ENCODE data around the gene MYO1B. TPM values are rescaled to one million over a fixed set of nuclear protein-coding genes. Genes with fewer than 3 reads are reported as not detected.

Gene MYO1B
- total RNA-seq, 1 experiment from 2014 or later: 43.2 TPM

GRCh38 chr2:191228333-191228732, 16.9 kb upstream of the MYO1B start:
- no peak overlapping the region for H3K27ac ChIP-seq (ENCODE audit: insufficient read length, low read depth, low read length)
- DNase-seq: no peak
- no peaks in the 10 kb centered on the region for H3K36me3 Mint-ChIP-seq (ENCODE audit: insufficient read depth in 1 of 3, low read depth in 3 of 3)
- H3K4me2 ChIP-seq (ENCODE audit: insufficient read depth, insufficient read length, low read length): no peak overlapping the region
- H3K23me2 ChIP-seq (ENCODE audit: insufficient read length, low read depth, low read length, poor library complexity, severe bottlenecking): no peaks in the 10 kb centered on the region
- no peak overlapping the region for H3K14ac ChIP-seq (ENCODE audit: insufficient read depth, low read length)
- H3K4me1 Mint-ChIP-seq: peaks cover 17 to 28% of the 10 kb centered on the region in 2 experiments
- no peak overlapping the region for H2AK5ac ChIP-seq (ENCODE audit: insufficient read length, low read length)
- H3K23ac ChIP-seq (ENCODE audit: insufficient read length, low read depth, low read length): no peak overlapping the region
- no CpG with 5 or more reads among the region's 2 CpGs for WGBS (ENCODE audit: extremely low coverage, insufficient read length, low lambda C conversion rate)
- no peak overlapping the region for H4K91ac ChIP-seq (ENCODE audit: insufficient read length, low read depth, low read length)
- H4K8ac ChIP-seq (replicated peaks; ENCODE audit: insufficient read length, low read depth, low read length): no peak overlapping the region
- H2BK120ac ChIP-seq (ENCODE audit: low read depth, low read length, poor library complexity, severe bottlenecking): no peak overlapping the region
- no peaks in the 10 kb centered on the region for H3K27me3 Mint-ChIP-seq (ENCODE audit: low read depth)
- H3T11ph ChIP-seq (ENCODE audit: low read length): no peak overlapping the region
- H3K9me3 ChIP-seq (ENCODE audit: control insufficient read depth, low read depth, low read length): no peaks in the 10 kb centered on the region
- H2BK20ac ChIP-seq (ENCODE audit: low read depth, low read length, poor library complexity, severe bottlenecking): no peak overlapping the region
- no peak overlapping the region for H3K18ac ChIP-seq (ENCODE audit: insufficient read length, low read depth, low read length)
- H2BK12ac ChIP-seq (ENCODE audit: insufficient read length, low read depth, low read length): no peak overlapping the region
- H3K9ac ChIP-seq (ENCODE audit: extremely low read depth, insufficient read length, low read length): no peak overlapping the region
- no peak overlapping the region for H3K56ac ChIP-seq (ENCODE audit: insufficient read length, low read depth, low read length)
- H3K4ac ChIP-seq (ENCODE audit: low read depth, low read length): no peak overlapping the region
- no peak overlapping the region for H2BK5ac ChIP-seq (ENCODE audit: insufficient read length, low read length)
- no peaks in the 10 kb centered on the region for H3K79me1 ChIP-seq (ENCODE audit: insufficient read depth, low read depth, low read length, poor library complexity, severe bottlenecking)
- H2AFZ ChIP-seq (ENCODE audit: low read length): no peak overlapping the region
- H2BK15ac ChIP-seq (ENCODE audit: low read depth, low read length): no peak overlapping the region
- H4K5ac ChIP-seq (ENCODE audit: insufficient read length, low read depth, low read length): no peak overlapping the region
- H3K79me2 ChIP-seq (ENCODE audit: insufficient read depth, low read length): no peaks in the 10 kb centered on the region
- no peaks in the 10 kb centered on the region for H3K9me3 Mint-ChIP-seq
- no peaks in the 10 kb centered on the region for H3K27me3 ChIP-seq (ENCODE audit: insufficient read depth, low read length)
- no peaks in the 10 kb centered on the region for H3K4me1 ChIP-seq (ENCODE audit: insufficient read depth, low read length)
- no peak overlapping the region for H3K27ac Mint-ChIP-seq
- H4K20me1 ChIP-seq (ENCODE audit: control insufficient read depth, insufficient read depth, insufficient read length): no peaks in the 10 kb centered on the region
- no peak overlapping the region for H3K4me3 Mint-ChIP-seq
- TF ChIP-seq CTCF (conservative IDR thresholded peaks at IDR 0.05): no peak

Data from H9 (cell line).